Loucy (cell line): ENCODE measurements around the gene RAB26.
"Not testable (repeated sequence)": the region's sequence is repeated elsewhere in the genome, so short reads cannot be mapped to it uniquely, and the experiment has no call there.

ENCODE experiments used
- CTCF ChIP-seq: fragments of 200-600 bp; sonication (generic); conservative IDR thresholded peaks from 2 replicates; pipeline ENCODE4 v1.5.1; 2014; ENCODE audit warnings: mild to moderate bottlenecking, antibody characterized with exemption, low read length
- EZH2phosphoT487 ChIP-seq: fragments of 200-600 bp; IDR thresholded peaks from 2 replicates; pipeline ENCODE4 v1.6.1; 2018; ENCODE audit warnings: antibody characterized with exemption, mild to moderate bottlenecking, moderate library complexity, borderline replicate concordance

GRCh38 chr16:2133797-2134196, 14.6 kb upstream of the RAB26 start:
- not testable (repeated sequence) for TF ChIP-seq CTCF, EZH2phosphoT487
